PC-9 (cell line): Measurements from ENCODE around the gene KDM3B.

ENCODE experiments used
- EZH2 ChIP-seq: fragments of 200-600 bp; sonication (generic); IDR thresholded peaks from 2 replicates; pipeline ENCODE4 v1.8.0; 2017; ENCODE audit warnings: antibody characterized with exemption, low read depth
- TF ChIP-seq, protein P1 (sequence below): fragments of 200-600 bp; sonication (generic); conservative IDR thresholded peaks from 2 replicates; pipeline ENCODE4 v1.6.1; 2017; ENCODE audit warnings: mixed run types, antibody characterized with exemption, mild to moderate bottlenecking, moderate library complexity

DNA sequence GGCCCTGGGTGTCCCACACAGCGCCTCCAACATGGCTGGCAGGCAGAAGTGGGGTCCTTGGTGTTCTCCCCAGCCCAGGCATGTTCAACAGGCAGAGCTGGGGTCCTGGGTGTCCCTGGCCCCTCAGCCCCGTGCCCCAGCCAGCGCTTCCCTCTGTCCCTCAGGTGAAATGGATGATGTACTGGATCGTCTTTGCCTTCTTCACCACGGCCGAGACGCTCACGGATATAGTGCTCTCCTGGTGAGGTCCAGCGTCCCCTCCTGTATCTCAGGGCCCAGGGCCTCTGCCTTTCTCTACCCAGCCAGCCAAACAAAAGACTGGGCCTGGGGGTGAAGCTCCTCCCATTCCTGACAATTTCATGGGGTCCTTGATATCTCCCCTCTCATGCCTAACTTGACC, 88.7 kb downstream of the KDM3B start:
- TF ChIP-seq, protein P1, sequence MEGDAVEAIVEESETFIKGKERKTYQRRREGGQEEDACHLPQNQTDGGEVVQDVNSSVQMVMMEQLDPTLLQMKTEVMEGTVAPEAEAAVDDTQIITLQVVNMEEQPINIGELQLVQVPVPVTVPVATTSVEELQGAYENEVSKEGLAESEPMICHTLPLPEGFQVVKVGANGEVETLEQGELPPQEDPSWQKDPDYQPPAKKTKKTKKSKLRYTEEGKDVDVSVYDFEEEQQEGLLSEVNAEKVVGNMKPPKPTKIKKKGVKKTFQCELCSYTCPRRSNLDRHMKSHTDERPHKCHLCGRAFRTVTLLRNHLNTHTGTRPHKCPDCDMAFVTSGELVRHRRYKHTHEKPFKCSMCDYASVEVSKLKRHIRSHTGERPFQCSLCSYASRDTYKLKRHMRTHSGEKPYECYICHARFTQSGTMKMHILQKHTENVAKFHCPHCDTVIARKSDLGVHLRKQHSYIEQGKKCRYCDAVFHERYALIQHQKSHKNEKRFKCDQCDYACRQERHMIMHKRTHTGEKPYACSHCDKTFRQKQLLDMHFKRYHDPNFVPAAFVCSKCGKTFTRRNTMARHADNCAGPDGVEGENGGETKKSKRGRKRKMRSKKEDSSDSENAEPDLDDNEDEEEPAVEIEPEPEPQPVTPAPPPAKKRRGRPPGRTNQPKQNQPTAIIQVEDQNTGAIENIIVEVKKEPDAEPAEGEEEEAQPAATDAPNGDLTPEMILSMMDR, result no peak
- no peak for TF ChIP-seq EZH2
